ENCODE results near the gene SLC22A14. TPM values are rescaled to one million over a fixed set of nuclear protein-coding genes. Genes with fewer than 3 reads are reported as not detected.

The SLC22A14 gene
- total RNA-seq, 1 experiment from 2014 or later: not detected

DNA sequence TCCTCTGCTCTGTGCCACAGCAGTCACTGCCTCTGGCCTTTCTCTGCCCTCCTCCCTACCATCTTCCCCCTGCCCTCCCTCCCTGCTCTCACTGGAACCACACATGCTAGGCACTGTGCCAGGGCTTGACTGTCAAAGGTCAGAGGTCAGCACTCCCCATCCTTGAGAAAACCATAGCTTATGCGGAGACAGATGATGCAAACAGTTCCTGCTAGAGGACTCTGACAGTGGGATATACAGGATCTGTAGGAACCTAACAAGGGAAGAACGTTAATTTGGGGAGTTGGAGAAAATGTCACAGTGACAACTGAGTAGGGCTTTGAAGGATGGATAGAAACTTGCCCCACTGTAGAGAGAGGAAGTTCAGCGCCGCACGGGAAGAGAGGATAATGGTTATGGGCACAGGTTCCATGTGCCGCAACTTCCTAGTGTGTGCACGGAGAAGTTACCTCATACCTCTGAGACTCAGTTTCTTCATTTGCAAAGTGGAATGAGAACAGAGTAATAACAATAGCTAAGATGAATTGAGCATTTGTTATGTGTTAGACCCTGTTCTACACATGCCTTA, 35.2 kb downstream of the SLC22A14 start:
- Histone ChIP-seq H3K9ac (ENCODE audit: extremely low read depth, insufficient read length, low read length) (no peak overlapping the region), H3K27ac (ENCODE audit: insufficient read length, low read depth, low read length) (no peak overlapping the region), H3K79me2 (ENCODE audit: insufficient read depth, low read length) (no peaks in the 10 kb centered on the region), H4K5ac (ENCODE audit: insufficient read length, low read depth, low read length) (no peak overlapping the region), H4K8ac (replicated peaks; ENCODE audit: insufficient read length, low read depth, low read length) (no peak overlapping the region), H2BK15ac (ENCODE audit: low read depth, low read length) (no peak overlapping the region), H3K27me3 (ENCODE audit: insufficient read depth, low read length) (no peaks in the 10 kb centered on the region), H3K4me2 (ENCODE audit: insufficient read depth, insufficient read length, low read length) (no peak overlapping the region), H2BK5ac (ENCODE audit: insufficient read length, low read length) (no peak overlapping the region), H3K4ac (ENCODE audit: low read depth, low read length) (no peak overlapping the region), H3K9me3 (ENCODE audit: control insufficient read depth, low read depth, low read length) (no peaks in the 10 kb centered on the region), H2BK120ac (ENCODE audit: low read depth, low read length, poor library complexity, severe bottlenecking) (no peak overlapping the region), H3T11ph (ENCODE audit: low read length) (no peak overlapping the region), H2AK5ac (ENCODE audit: insufficient read length, low read length) (no peak overlapping the region), H2BK12ac (ENCODE audit: insufficient read length, low read depth, low read length) (no peak overlapping the region), H3K4me1 (ENCODE audit: insufficient read depth, low read length) (no peaks in the 10 kb centered on the region), H4K20me1 (ENCODE audit: control insufficient read depth, insufficient read depth, insufficient read length) (no peaks in the 10 kb centered on the region), H3K23me2 (ENCODE audit: insufficient read length, low read depth, low read length, poor library complexity, severe bottlenecking) (no peaks in the 10 kb centered on the region), H3K56ac (ENCODE audit: insufficient read length, low read depth, low read length) (no peak overlapping the region), H2BK20ac (ENCODE audit: low read depth, low read length, poor library complexity, severe bottlenecking) (no peak overlapping the region), H4K91ac (ENCODE audit: insufficient read length, low read depth, low read length) (no peak overlapping the region), H2AFZ (ENCODE audit: low read length) (no peak overlapping the region), H3K79me1 (ENCODE audit: insufficient read depth, low read depth, low read length, poor library complexity, severe bottlenecking) (no peaks in the 10 kb centered on the region), H3K18ac (ENCODE audit: insufficient read length, low read depth, low read length) (no peak overlapping the region), H3K14ac (ENCODE audit: insufficient read depth, low read length) (no peak overlapping the region), H3K23ac (ENCODE audit: insufficient read length, low read depth, low read length) (no peak overlapping the region)
- peaks cover 0 to 10% of the 10 kb centered on the region in 2 experiments; a peak in 3 of 4 replicates for H3K4me1 Mint-ChIP-seq
- TF ChIP-seq, protein P1, sequence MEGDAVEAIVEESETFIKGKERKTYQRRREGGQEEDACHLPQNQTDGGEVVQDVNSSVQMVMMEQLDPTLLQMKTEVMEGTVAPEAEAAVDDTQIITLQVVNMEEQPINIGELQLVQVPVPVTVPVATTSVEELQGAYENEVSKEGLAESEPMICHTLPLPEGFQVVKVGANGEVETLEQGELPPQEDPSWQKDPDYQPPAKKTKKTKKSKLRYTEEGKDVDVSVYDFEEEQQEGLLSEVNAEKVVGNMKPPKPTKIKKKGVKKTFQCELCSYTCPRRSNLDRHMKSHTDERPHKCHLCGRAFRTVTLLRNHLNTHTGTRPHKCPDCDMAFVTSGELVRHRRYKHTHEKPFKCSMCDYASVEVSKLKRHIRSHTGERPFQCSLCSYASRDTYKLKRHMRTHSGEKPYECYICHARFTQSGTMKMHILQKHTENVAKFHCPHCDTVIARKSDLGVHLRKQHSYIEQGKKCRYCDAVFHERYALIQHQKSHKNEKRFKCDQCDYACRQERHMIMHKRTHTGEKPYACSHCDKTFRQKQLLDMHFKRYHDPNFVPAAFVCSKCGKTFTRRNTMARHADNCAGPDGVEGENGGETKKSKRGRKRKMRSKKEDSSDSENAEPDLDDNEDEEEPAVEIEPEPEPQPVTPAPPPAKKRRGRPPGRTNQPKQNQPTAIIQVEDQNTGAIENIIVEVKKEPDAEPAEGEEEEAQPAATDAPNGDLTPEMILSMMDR (conservative IDR thresholded peaks at IDR 0.05): no peak
- no peak overlapping the region for H3K27ac Mint-ChIP-seq
- WGBS (ENCODE audit: extremely low coverage, insufficient read length, low lambda C conversion rate): no CpG with 5 or more reads among the region's 7 CpGs
- H3K9me3 Mint-ChIP-seq: no peaks in the 10 kb centered on the region; a peak in 1 of 5 replicates
- H3K27me3 Mint-ChIP-seq (ENCODE audit: low read depth): peaks cover 3% of the 10 kb centered on the region
- no peaks in the 10 kb centered on the region for H3K36me3 Mint-ChIP-seq (ENCODE audit: insufficient read depth in 1 of 3, low read depth in 3 of 3)
- H3K4me3 Mint-ChIP-seq: no peak overlapping the region
- DNase-seq: no peak

Data from H9 (cell line).